Mesendoderm (in vitro differentiated cells): ENCODE results near the gene ANGPTL2. TPM values are rescaled to one million over a fixed set of nuclear protein-coding genes. Genes with fewer than 3 reads are reported as not detected.
"Not testable (repeated sequence)": the region's sequence is repeated elsewhere in the genome, so short reads cannot be mapped to it uniquely, and the experiment has no call there.

Experiments used
- DNase-seq: peaks from one replicate; pipeline ENCODE4 v3.0.0; 2013
- H2AK5ac ChIP-seq: 2 replicates; pipeline ENCODE4 v1.6.1; 2013; ENCODE audit warnings: low read length, inconsistent platforms
- H2BK120ac ChIP-seq: 2 replicates; pipeline ENCODE4 v1.6.1; 2013; ENCODE audit warnings: low read depth, mild to moderate bottlenecking, low read length, moderate library complexity, mixed read lengths
- H2BK15ac ChIP-seq: replicated peaks from 2 replicates; pipeline ENCODE4 v1.6.1; 2013; ENCODE audit warnings: low read depth, mild to moderate bottlenecking, moderate library complexity
- H2BK5ac ChIP-seq: 2 replicates; pipeline ENCODE4 v1.6.1; 2013; ENCODE audit warnings: low read length, inconsistent platforms
- H3K18ac ChIP-seq: 2 replicates; pipeline ENCODE4 v1.6.1; 2013; ENCODE audit warnings: mild to moderate bottlenecking, low read length, mixed read lengths
- H3K23ac ChIP-seq: one replicate; pipeline ENCODE4 v1.6.1; 2013; ENCODE audit warnings: low read length
- H3K27ac ChIP-seq: 2 replicates; pipeline ENCODE4 v1.5.1; 2013; ENCODE audit warnings: low read depth, mild to moderate bottlenecking, inconsistent platforms, low read length, moderate library complexity
- H3K27me3 ChIP-seq: 2 replicates; pipeline ENCODE4 v1.6.1; 2013; ENCODE audit warnings: low read length, control low read depth, mild to moderate bottlenecking, inconsistent platforms; ENCODE audit not compliant: insufficient read depth, poor library complexity
- H3K36me3 ChIP-seq: 2 replicates; pipeline ENCODE4 v1.6.1; 2013; ENCODE audit warnings: low read length, inconsistent platforms; ENCODE audit not compliant: control insufficient read depth, insufficient read depth
- H3K4ac ChIP-seq: one replicate; pipeline ENCODE4 v1.6.1; 2013; ENCODE audit warnings: low read depth, mild to moderate bottlenecking, low read length, moderate library complexity
- H3K4me1 ChIP-seq: 2 replicates; pipeline ENCODE4 v1.6.1; 2013; ENCODE audit warnings: low read depth, low read length, inconsistent platforms; ENCODE audit not compliant: control insufficient read depth
- H3K4me2 ChIP-seq: 2 replicates; pipeline ENCODE4 v1.6.1; 2013; ENCODE audit warnings: low read length
- H3K4me3 ChIP-seq: 2 replicates; pipeline ENCODE4 v1.5.1; 2013; ENCODE audit warnings: mild to moderate bottlenecking, low read length
- H3K56ac ChIP-seq: one replicate; pipeline ENCODE4 v1.6.1; 2013; ENCODE audit warnings: low read length
- H3K79me1 ChIP-seq: 2 replicates; pipeline ENCODE4 v1.6.1; 2013; ENCODE audit warnings: low read length, inconsistent platforms
- H3K79me2 ChIP-seq: 2 replicates; pipeline ENCODE4 v1.6.1; 2013; ENCODE audit warnings: mild to moderate bottlenecking, low read length; ENCODE audit not compliant: control insufficient read depth, insufficient read depth
- H3K9ac ChIP-seq: 2 replicates; pipeline ENCODE4 v1.6.1; 2013; ENCODE audit warnings: low read length, inconsistent platforms
- H4K5ac ChIP-seq: one replicate; pipeline ENCODE4 v1.6.1; 2013; ENCODE audit warnings: low read length
- H4K8ac ChIP-seq: one replicate; pipeline ENCODE4 v1.6.1; 2013; ENCODE audit warnings: low read depth, mild to moderate bottlenecking, control low read depth, low read length, moderate library complexity
- WGBS: extraction: QIAGEN DNeasy Blood & Tissue Kit; methylation state at CpG from one replicate; pipeline ENCODE4 v1.1.7; 2013; ENCODE audit warnings: low lambda C conversion rate, missing lambda C conversion rate; ENCODE audit not compliant: insufficient coverage; ENCODE audit errors: extremely low coverage; 5-methylcytosine and 5-hydroxymethylcytosine counted together
- polyA plus RNA-seq, 2 experiments: library from polyadenylated mRNA; stranded (reverse); fragments of 200-250 nt; gene quantifications; one replicate each; pipeline ENCODE4 v1.2.3, GENCODE V29; 2013

ANGPTL2 gene
- polyA plus RNA-seq (2013, experiment 1 of 2), result 5.8 TPM
- 6.1 TPM for polyA plus RNA-seq (2013, experiment 2 of 2)

GRCh38 chr9:127122176-127123063 lies at the start of gene ANGPTL2:
ANGPTL2 (minus strand) TSS chr9:127122635; CDS start chr9:127108731, 13,904 bp downstream.
- H3K23ac ChIP-seq, result peak within 1 kb of the TSS; percentile 37
- H4K5ac ChIP-seq, result no peak within 1 kb of the TSS
- H2BK120ac ChIP-seq, result no peak within 1 kb of the TSS
- H3K27ac ChIP-seq, result no peak within 1 kb of the TSS
- no peak within 1 kb of the TSS for H2AK5ac ChIP-seq
- H3K18ac ChIP-seq, result peak within 1 kb of the TSS; percentile 28
- peaks cover 2% of the 10 kb centered on the region for H3K79me1 ChIP-seq
- peak within 1 kb of the TSS; percentile 82 for H3K9ac ChIP-seq
- no peaks in the 10 kb centered on the region for H3K79me2 ChIP-seq
- DNase-seq, result peak; percentile 94
- peak within 1 kb of the TSS; percentile 55 for H3K4me3 ChIP-seq
- H3K36me3 ChIP-seq, result no peaks in the 10 kb centered on the region
- H3K27me3 ChIP-seq, result no peaks in the 10 kb centered on the region
- peak within 1 kb of the TSS; percentile 95 for H3K56ac ChIP-seq
- no peak within 1 kb of the TSS for H3K4ac ChIP-seq
- no CpG with 5 or more reads among the region's 43 CpGs for WGBS
- no peak within 1 kb of the TSS for H2BK5ac ChIP-seq
- no peak within 1 kb of the TSS for H2BK15ac ChIP-seq
- H3K4me2 ChIP-seq, result peak within 1 kb of the TSS; percentile 95
- peaks cover 3% of the 10 kb centered on the region for H3K4me1 ChIP-seq
- no peak within 1 kb of the TSS for H4K8ac ChIP-seq

GRCh38 chr9:127171348-127171747 lies 48.9 kb upstream of the ANGPTL2 start:
- not testable (repeated sequence) for H4K8ac ChIP-seq, H2BK15ac ChIP-seq, H3K27ac ChIP-seq, H3K79me1 ChIP-seq, H2BK5ac ChIP-seq, H3K18ac ChIP-seq, H3K4ac ChIP-seq, H3K36me3 ChIP-seq, H2AK5ac ChIP-seq, H3K27me3 ChIP-seq, H3K4me2 ChIP-seq, H3K79me2 ChIP-seq, H3K4me1 ChIP-seq, H4K5ac ChIP-seq, H2BK120ac ChIP-seq, H3K23ac ChIP-seq, DNase-seq, H3K56ac ChIP-seq, H3K4me3 ChIP-seq, H3K9ac ChIP-seq
- WGBS, result no CpG with 5 or more reads among the region's 9 CpGs

- H2AK5ac ChIP-seq, result no peak overlapping the region
- no peak overlapping the region for H3K4me3 ChIP-seq
- no peak for DNase-seq
- no peaks in the 10 kb centered on the region for H3K27me3 ChIP-seq
- no peaks in the 10 kb centered on the region for H3K4me1 ChIP-seq
- no peaks in the 10 kb centered on the region for H3K36me3 ChIP-seq
- H3K4me2 ChIP-seq, result no peak overlapping the region
- no peak overlapping the region for H4K5ac ChIP-seq
- no peak overlapping the region for H3K56ac ChIP-seq
- H3K79me2 ChIP-seq, result no peaks in the 10 kb centered on the region
- H3K27ac ChIP-seq, result no peak overlapping the region
- H2BK5ac ChIP-seq, result no peak overlapping the region
- no peak overlapping the region for H3K18ac ChIP-seq
- H4K8ac ChIP-seq, result no peak overlapping the region
- H3K23ac ChIP-seq, result no peak overlapping the region
- H3K9ac ChIP-seq, result no peak overlapping the region
- no peak overlapping the region for H3K4ac ChIP-seq
- no peak overlapping the region for H2BK120ac ChIP-seq
- no peak overlapping the region for H2BK15ac ChIP-seq
- no peaks in the 10 kb centered on the region for H3K79me1 ChIP-seq
- WGBS, result no CpG with 5 or more reads among the region's 2 CpGs
Measured at GRCh38 chr9:127170652-127171051, 48.2 kb upstream of the ANGPTL2 start.

- DNase-seq, result no peak
- no peak overlapping the region for H2AK5ac ChIP-seq
- no peaks in the 10 kb centered on the region for H3K79me1 ChIP-seq
Measured at GRCh38 chr9:127170103-127170502, 47.7 kb upstream of the ANGPTL2 start.

GRCh38 chr9:127169575-127169883 lies 47.1 kb upstream of the ANGPTL2 start:
- Histone ChIP-seq H2BK5ac (no peak overlapping the region), H2BK120ac (no peak overlapping the region), H3K23ac (no peak overlapping the region), H3K36me3 (no peaks in the 10 kb centered on the region), H2BK15ac (no peak overlapping the region), H3K4me1 (no peaks in the 10 kb centered on the region), H3K9ac (no peak overlapping the region), H3K18ac (no peak overlapping the region), H3K4ac (no peak overlapping the region), H3K27me3 (no peaks in the 10 kb centered on the region), H4K5ac (no peak overlapping the region), H3K4me3 (no peak overlapping the region), H3K27ac (no peak overlapping the region), H3K56ac (no peak overlapping the region), H3K79me2 (no peaks in the 10 kb centered on the region), H3K4me2 (no peak overlapping the region), H2AK5ac (no peak overlapping the region), H4K8ac (no peak overlapping the region), H3K79me1 (no peaks in the 10 kb centered on the region)
- no CpG with 5 or more reads among the region's 5 CpGs for whole genome bisulfite sequencing
- no peak for DNase-seq

More at GRCh38 chr9:127170103-127170502, 47.7 kb upstream of the ANGPTL2 start:
- Histone ChIP-seq H2BK120ac (no peak overlapping the region), H3K27me3 (no peaks in the 10 kb centered on the region), H3K4ac (no peak overlapping the region), H2BK15ac (no peak overlapping the region), H4K5ac (no peak overlapping the region), H3K23ac (no peak overlapping the region), H4K8ac (no peak overlapping the region), H3K4me2 (no peak overlapping the region), H3K9ac (no peak overlapping the region), H3K79me2 (no peaks in the 10 kb centered on the region), H3K18ac (no peak overlapping the region), H3K36me3 (no peaks in the 10 kb centered on the region), H3K4me3 (no peak overlapping the region), H3K4me1 (no peaks in the 10 kb centered on the region), H2BK5ac (no peak overlapping the region), H3K27ac (no peak overlapping the region), H3K56ac (no peak overlapping the region)
- WGBS, result no CpG with 5 or more reads among the region's 4 CpGs
